ENCODE results near the gene TFDP1. TPM values are rescaled to one million over a fixed set of nuclear protein-coding genes. Genes with fewer than 3 reads are reported as not detected.

The TFDP1 gene
- total RNA-seq, 1 experiment from 2014 or later = 45.6 TPM

GRCh38 chr13:113547238-113547971, 37.1 kb upstream of the TFDP1 start:
- in situ Hi-C loops (cut with HindIII; ENCODE audit: low pct_unique_long_range_greater_than_20kb, low sequenced_read_pairs) = no loop called here
- no peak for DNase-seq (ENCODE audit: low read depth, low spot score)

GRCh38 chr13:113548171-113548641, 36.3 kb upstream of the TFDP1 start:
- DNase-seq (ENCODE audit: low read depth, low spot score) = no peak
- in situ Hi-C loops (cut with HindIII; ENCODE audit: low pct_unique_long_range_greater_than_20kb, low sequenced_read_pairs) = no loop called here

GRCh38 chr13:113548778-113549621, 35.6 kb upstream of the TFDP1 start:
- in situ Hi-C loops (cut with HindIII; ENCODE audit: low pct_unique_long_range_greater_than_20kb, low sequenced_read_pairs) = no loop called here

GRCh38 chr13:113550453-113550852, 34.1 kb upstream of the TFDP1 start:
- DNase-seq (ENCODE audit: low read depth, low spot score) = no peak
- in situ Hi-C loops (cut with HindIII; ENCODE audit: low pct_unique_long_range_greater_than_20kb, low sequenced_read_pairs) = no loop called here

More at GRCh38 chr13:113548778-113549621, 35.6 kb upstream of the TFDP1 start:
- no peak for DNase-seq (ENCODE audit: low read depth, low spot score)

- no peak for DNase-seq (ENCODE audit: low read depth, low spot score)
- in situ Hi-C loops (cut with HindIII; ENCODE audit: low pct_unique_long_range_greater_than_20kb, low sequenced_read_pairs) = no loop called here
Observed at GRCh38 chr13:113551081-113552000, 33.2 kb upstream of the TFDP1 start.

GRCh38 chr13:113552079-113552478, 32.5 kb upstream of the TFDP1 start:
- DNase-seq (ENCODE audit: low read depth, low spot score) = no peak
- in situ Hi-C loops (cut with HindIII; ENCODE audit: low pct_unique_long_range_greater_than_20kb, low sequenced_read_pairs) = no loop called here

GRCh38 chr13:113552786-113553434, 31.6 kb upstream of the TFDP1 start:
- in situ Hi-C loops (cut with HindIII; ENCODE audit: low pct_unique_long_range_greater_than_20kb, low sequenced_read_pairs) = no loop called here
- peak; percentile 14 for DNase-seq (ENCODE audit: low read depth, low spot score)

DNA sequence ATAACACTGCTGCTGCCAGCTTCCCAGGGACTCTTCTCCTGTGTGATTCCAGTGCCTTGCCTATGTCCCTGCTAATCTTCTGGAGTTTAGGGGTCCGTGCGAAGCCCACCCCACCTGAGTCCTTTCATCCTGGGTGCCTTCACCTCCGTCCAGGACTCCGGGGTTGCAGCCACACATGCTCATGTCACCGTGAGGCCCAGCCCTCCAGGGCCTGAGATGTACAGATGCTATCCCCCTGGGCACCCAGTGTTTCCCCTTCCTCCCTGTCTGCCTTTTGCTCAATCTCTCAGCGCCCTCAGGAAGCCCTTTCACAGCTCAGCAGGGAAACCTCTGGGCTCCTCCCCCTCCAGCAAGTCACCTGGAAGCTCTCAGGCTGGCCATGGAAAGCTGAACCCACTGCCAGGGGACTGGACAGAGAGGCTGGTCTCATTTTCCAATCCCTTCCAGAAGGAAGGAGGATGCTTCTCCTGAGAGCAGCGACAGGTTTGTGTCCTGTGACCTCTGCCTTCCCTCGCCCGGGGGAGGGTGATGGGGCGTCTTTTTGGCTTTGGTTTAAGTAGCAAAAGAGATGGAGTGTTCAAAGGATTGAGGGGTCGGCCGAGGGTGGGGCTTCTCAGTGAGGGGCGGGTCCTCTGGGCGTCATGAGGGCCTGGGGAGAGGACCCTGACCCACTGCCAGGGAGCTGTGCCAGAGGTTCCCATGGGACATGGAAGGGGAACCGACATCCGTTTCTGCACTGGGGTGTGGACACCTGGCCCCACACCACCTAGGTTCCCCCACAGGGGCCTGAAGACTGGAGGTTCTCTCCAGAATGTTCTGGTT, 30.8 kb upstream of the TFDP1 start:
- DNase-seq (ENCODE audit: low read depth, low spot score) = no peak
- in situ Hi-C loops (cut with HindIII; ENCODE audit: low pct_unique_long_range_greater_than_20kb, low sequenced_read_pairs) = no loop called here

GRCh38 chr13:113554333-113554700, 30.2 kb upstream of the TFDP1 start:
- no peak for DNase-seq (ENCODE audit: low read depth, low spot score)
- in situ Hi-C loops (cut with HindIII; ENCODE audit: low pct_unique_long_range_greater_than_20kb, low sequenced_read_pairs) = no loop called here

DNA sequence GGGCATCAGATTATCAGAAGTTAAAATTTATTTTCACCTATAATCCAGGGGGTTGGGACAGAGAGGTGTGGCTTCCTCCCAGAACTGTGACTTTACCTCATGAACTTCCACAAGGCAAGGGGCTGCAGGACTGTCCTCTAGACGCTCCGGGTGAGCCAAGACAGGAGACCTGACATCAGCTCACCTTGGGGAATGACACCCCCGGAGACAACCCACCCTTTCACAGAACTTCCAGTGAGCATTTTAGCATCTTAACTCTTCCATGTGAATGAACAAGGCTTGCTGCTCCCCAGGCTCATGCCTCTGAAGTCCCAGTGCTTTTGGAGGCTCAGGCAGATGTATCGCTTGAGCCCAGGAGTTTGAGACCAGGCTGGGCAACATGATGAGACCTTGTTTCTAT, 29.4 kb upstream of the TFDP1 start:
- in situ Hi-C loops (cut with HindIII; ENCODE audit: low pct_unique_long_range_greater_than_20kb, low sequenced_read_pairs) = no loop called here
- DNase-seq (ENCODE audit: low read depth, low spot score) = no peak

- in situ Hi-C loops (cut with HindIII; ENCODE audit: low pct_unique_long_range_greater_than_20kb, low sequenced_read_pairs) = no loop called here
- no peak for DNase-seq (ENCODE audit: low read depth, low spot score)
Observed at GRCh38 chr13:113557013-113557412, 27.5 kb upstream of the TFDP1 start.

GRCh38 chr13:113558461-113558860, 26.1 kb upstream of the TFDP1 start:
- in situ Hi-C loops (cut with HindIII; ENCODE audit: low pct_unique_long_range_greater_than_20kb, low sequenced_read_pairs) = no loop called here
- DNase-seq (ENCODE audit: low read depth, low spot score) = no peak

- DNase-seq (ENCODE audit: low read depth, low spot score) = no peak
- in situ Hi-C loops (cut with HindIII; ENCODE audit: low pct_unique_long_range_greater_than_20kb, low sequenced_read_pairs) = no loop called here
Observed at GRCh38 chr13:113559061-113559460, 25.5 kb upstream of the TFDP1 start.

GRCh38 chr13:113559901-113560644, 24.5 kb upstream of the TFDP1 start:
- in situ Hi-C loops (cut with HindIII; ENCODE audit: low pct_unique_long_range_greater_than_20kb, low sequenced_read_pairs) = no loop called here
- DNase-seq (ENCODE audit: low read depth, low spot score) = no peak

DNA sequence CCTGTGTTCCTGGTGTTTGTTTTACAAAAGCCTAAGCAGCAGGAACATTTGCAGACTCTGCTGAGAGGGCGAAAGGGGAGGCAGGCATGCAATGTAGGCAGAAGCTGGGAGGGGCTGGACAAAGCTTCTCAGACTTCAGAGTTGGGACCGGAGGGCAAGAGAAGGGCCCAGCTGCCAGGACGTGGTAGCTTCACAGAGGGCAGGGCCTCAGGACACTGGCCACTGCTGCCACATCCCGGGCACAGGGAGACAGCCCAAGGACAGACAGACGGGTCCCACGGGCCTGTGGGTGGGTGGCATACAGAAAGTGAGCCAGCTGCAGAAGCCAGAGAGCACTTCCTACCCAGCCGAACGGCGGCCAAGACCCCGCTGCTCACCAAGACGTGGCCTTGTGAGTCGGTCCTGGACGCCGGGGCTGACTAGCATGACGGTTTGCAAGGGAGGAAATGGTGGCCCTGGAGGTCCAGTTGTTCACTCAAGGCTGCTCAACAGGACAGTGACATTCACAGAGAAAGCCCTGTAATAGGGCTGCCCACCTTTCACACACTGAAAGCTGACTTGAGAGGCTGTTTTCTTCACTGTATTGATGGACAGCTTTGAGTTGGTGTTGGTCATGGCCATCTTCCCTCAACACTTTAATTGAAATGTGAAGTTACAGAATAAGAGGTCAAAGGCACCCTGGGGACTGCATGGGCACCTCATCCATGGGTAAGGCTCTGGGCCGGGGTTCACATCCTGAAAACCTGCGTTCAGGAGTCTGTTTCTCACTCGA, 23.7 kb upstream of the TFDP1 start:
- DNase-seq (ENCODE audit: low read depth, low spot score) = no peak
- in situ Hi-C loops (cut with HindIII; ENCODE audit: low pct_unique_long_range_greater_than_20kb, low sequenced_read_pairs) = no loop called here

Measured in SK-MEL-5 (cell line).